HT-29 (cell line): ENCODE data around the gene EIF5A. TPM values are rescaled to one million over a fixed set of nuclear protein-coding genes. Genes with fewer than 3 reads are reported as not detected.
"Not testable (repeated sequence)": the region's sequence is repeated elsewhere in the genome, so short reads cannot be mapped to it uniquely, and the experiment has no call there.

Experiments
- DNase-seq: peaks from one replicate; pipeline ENCODE4 v3.0.0-alpha.2; 2015; ENCODE audit warnings: low spot score
- total RNA-seq: library from RNA; depleted of rRNA; stranded (reverse); fragments of >200 nt; shearing (Covaris generic); gene quantifications from 2 replicates; pipeline ENCODE4 v1.2.3, GENCODE V29; 2014

EIF5A gene
- total RNA-seq, 1 experiment from 2014 or later: 962 TPM

- DNase-seq: no peak
Observed at GRCh38 chr17:7329997-7330637, 22.7 kb downstream of the EIF5A start.

- no peak for DNase-seq
Observed at GRCh38 chr17:7330638-7331015, 23.2 kb downstream of the EIF5A start.

GRCh38 chr17:7332111-7332510, 24.7 kb downstream of the EIF5A start:
- DNase-seq: no peak

GRCh38 chr17:7332600-7333069, 25.2 kb downstream of the EIF5A start:
- DNase-seq: not testable (repeated sequence)

- no peak for DNase-seq
Observed at GRCh38 chr17:7334938-7335538, 27.6 kb downstream of the EIF5A start.

GRCh38 chr17:7335765-7336164, 28.3 kb downstream of the EIF5A start:
- not testable (repeated sequence) for DNase-seq

- no peak for DNase-seq
Observed at GRCh38 chr17:7336240-7337175, 29.1 kb downstream of the EIF5A start, which contains the start of gene ACAP1. ACAP1 (plus strand) TSS chr17:7336529; CDS start chr17:7336735, 206 bp downstream.

- DNase-seq: not testable (repeated sequence)
Observed at GRCh38 chr17:7337600-7337999, 30.2 kb downstream of the EIF5A start.

GRCh38 chr17:7340179-7340578, 32.8 kb downstream of the EIF5A start:
- no peak for DNase-seq

GRCh38 chr17:7341842-7342241, 34.4 kb downstream of the EIF5A start:
- DNase-seq: no peak

GRCh38 chr17:7343250-7343649, 35.8 kb downstream of the EIF5A start:
- no peak for DNase-seq

- no peak for DNase-seq
Observed at GRCh38 chr17:7346761-7347614, 39.6 kb downstream of the EIF5A start.

- DNase-seq: no peak
Observed at GRCh38 chr17:7347630-7348477, 40.4 kb downstream of the EIF5A start.

GRCh38 chr17:7348478-7349242, 41.2 kb downstream of the EIF5A start:
- DNase-seq: no peak

- peak; percentile 86 for DNase-seq
Observed at GRCh38 chr17:7351665-7352502, 44.5 kb downstream of the EIF5A start, which contains the start of gene KCTD11. KCTD11 (plus strand) TSS chr17:7352162.

- DNase-seq: no peak
Observed at GRCh38 chr17:7352503-7352889, 45.1 kb downstream of the EIF5A start.

- no peak for DNase-seq
Observed at GRCh38 chr17:7352910-7353635, 45.6 kb downstream of the EIF5A start.
